NCI-H2107 (cell line): ENCODE measurements around the gene CUTC.

Source experiments
- DNase-seq: peaks from one replicate; lab custom pipeline; 2025; lab: John Stamatoyannopoulos, UW

The CUTC gene

GRCh38 chr10:99784016-99784726 lies 52.1 kb downstream of the CUTC start:
- no peak for DNase-seq

- DNase-seq, result no peak
Observed at GRCh38 chr10:99784727-99785441, 52.9 kb downstream of the CUTC start.

DNA sequence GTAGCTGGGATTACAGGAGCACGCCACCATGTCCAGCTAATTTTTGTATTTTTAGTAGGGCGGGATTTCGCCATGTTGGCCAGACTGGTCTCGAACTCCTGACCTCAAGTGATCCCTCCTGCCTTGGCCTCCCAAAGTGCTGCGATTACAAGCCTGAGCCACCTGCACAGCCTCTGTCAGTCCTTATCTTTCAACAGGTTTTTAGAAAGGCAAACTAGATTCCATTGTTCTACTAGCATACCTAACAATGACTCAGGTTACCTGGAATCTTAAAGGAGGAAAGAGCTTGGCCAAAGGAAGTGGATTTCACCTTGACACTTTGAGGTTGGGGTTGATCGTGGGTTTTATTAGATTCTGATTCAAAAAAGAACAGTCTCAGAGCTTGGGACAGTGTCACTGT lies 53.6 kb downstream of the CUTC start:
- no peak for DNase-seq

GRCh38 chr10:99787311-99787710 lies 55.3 kb downstream of the CUTC start:
- DNase-seq, result no peak

DNA sequence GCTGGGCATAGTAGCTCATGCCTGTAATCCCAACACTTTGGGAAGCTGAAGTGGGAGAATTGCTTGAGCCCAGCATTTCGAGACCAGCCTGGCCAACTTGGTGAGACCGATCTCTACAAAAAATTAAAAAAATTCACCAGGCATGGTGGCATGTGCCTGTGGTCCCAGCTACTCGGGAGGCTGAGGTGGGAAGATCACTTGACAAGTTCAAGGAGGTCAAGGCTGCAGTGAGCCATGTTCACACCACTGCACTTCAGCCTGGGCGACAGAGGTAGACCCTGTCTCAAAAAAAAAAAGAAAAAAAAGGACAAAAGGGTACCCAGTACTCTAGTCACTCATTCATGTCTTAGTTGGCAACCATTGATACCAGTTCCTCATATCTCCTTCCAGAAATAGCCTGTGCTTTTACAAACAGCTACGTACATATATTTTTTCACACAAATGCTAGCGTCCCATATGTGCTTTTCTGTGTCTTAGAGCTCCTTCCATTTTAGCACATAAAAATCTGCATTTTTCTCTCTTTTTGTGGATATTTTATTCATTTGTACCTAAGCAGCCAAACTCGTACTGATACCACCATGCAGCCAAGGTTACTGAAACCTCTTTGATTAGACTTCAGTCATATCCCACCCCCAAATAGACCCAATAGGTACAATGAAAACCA lies 55.9 kb downstream of the CUTC start:
- DNase-seq, result no peak

- no peak for DNase-seq
Observed at GRCh38 chr10:99788598-99789256, 56.7 kb downstream of the CUTC start.

DNA sequence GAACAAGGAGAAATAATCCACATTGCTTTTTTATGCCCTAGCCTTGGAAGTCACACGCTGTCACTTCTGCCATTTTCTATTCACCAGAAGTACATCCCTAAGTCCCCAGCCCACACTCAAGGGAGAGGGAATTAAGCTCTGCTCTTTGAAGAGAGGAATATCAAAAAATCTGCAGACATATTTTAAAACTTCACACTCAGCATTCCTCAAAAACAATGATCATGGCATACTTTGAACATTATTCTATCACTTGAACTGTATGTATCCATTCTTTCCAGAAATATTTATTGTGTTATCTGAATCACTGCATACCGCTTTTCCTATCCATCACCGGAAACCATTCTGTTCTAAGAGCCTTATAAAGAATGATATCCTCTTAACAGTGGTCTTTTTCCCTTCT lies 59.8 kb downstream of the CUTC start:
- no peak for DNase-seq

GRCh38 chr10:99793819-99794218 lies 61.8 kb downstream of the CUTC start:
- DNase-seq, result no peak

GRCh38 chr10:99796928-99797327 lies 64.9 kb downstream of the CUTC start:
- no peak for DNase-seq

GRCh38 chr10:99798031-99798430 lies 66.0 kb downstream of the CUTC start:
- DNase-seq, result no peak

GRCh38 chr10:99798920-99799319 lies 66.9 kb downstream of the CUTC start:
- DNase-seq, result no peak

DNA sequence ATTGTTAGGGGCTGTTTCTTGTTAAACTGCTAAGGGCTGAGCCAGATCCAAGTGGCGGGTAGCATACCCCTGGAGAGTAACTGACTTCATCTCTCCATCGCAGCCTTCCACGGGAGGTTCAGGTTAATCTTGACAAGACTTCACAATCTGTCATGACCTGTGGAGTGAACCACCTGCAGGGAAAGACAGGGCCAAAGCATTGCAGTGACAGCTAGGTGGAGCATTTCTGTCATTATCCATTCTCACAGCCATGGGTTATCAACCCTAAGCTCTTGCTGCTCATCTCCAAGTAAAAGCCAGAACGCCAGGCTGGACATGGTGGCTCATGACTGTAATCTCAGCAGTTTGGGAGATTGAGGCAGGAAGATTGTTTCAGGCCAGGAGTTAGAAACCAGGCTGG lies 67.6 kb downstream of the CUTC start:
- DNase-seq, result no peak

GRCh38 chr10:99804471-99804870 lies 72.4 kb downstream of the CUTC start:
- no peak for DNase-seq

GRCh38 chr10:99805190-99805589 lies 73.2 kb downstream of the CUTC start:
- DNase-seq, result no peak
